CD4-positive, alpha-beta T cell treated with Interleukin-4 for 4 hours (primary cell): ENCODE results near the gene DNAJC5G.
A peak's percentile ranks its signal among the peaks of the same experiment; 100 is the strongest.
"Not testable (repeated sequence)": the region's sequence is repeated elsewhere in the genome, so short reads cannot be mapped to it uniquely, and the experiment has no call there.

Experiments used
- DNase-seq: peaks from one replicate; pipeline ENCODE4 v3.0.0-alpha.2; 2020

Gene DNAJC5G

GRCh38 chr2:27281855-27282559 is 6.8 kb downstream of the DNAJC5G start, which contains the start of gene TRIM54:
TSS of gene TRIM54 (plus strand) at chr2:27282429. CDS start at chr2:27282732, 303 bp downstream.
- no peak for DNase-seq

GRCh38 chr2:27282892-27283291 is 7.7 kb downstream of the DNAJC5G start:
- no peak for DNase-seq

- no peak for DNase-seq
Observed at GRCh38 chr2:27284996-27285395, 9.8 kb downstream of the DNAJC5G start.

- no peak for DNase-seq
Observed at GRCh38 chr2:27285481-27285880, 10.2 kb downstream of the DNAJC5G start.

- no peak for DNase-seq
Observed at GRCh38 chr2:27288610-27289009, 13.4 kb downstream of the DNAJC5G start.

- DNase-seq: no peak
Observed at GRCh38 chr2:27290549-27290948, 15.3 kb downstream of the DNAJC5G start.

- no peak for DNase-seq
Observed at GRCh38 chr2:27291865-27292264, 16.6 kb downstream of the DNAJC5G start.

- no peak for DNase-seq
Observed at GRCh38 chr2:27294928-27295327, 19.7 kb downstream of the DNAJC5G start.

GRCh38 chr2:27296481-27296880 is 21.2 kb downstream of the DNAJC5G start:
- DNase-seq: no peak

GRCh38 chr2:27297195-27297594 is 22.0 kb downstream of the DNAJC5G start:
- DNase-seq: no peak

- no peak for DNase-seq
Observed at GRCh38 chr2:27298391-27299080, 23.3 kb downstream of the DNAJC5G start.

- not testable (repeated sequence) for DNase-seq
Observed at GRCh38 chr2:27300606-27301005, 25.4 kb downstream of the DNAJC5G start.

- DNase-seq: peak; percentile 59
Observed at GRCh38 chr2:27303093-27304025, 28.1 kb downstream of the DNAJC5G start.

- no peak for DNase-seq
Observed at GRCh38 chr2:27304488-27305240, 29.4 kb downstream of the DNAJC5G start.

GRCh38 chr2:27305516-27305915 is 30.3 kb downstream of the DNAJC5G start:
- DNase-seq: no peak

GRCh38 chr2:27306136-27306535 is 30.9 kb downstream of the DNAJC5G start:
- no peak for DNase-seq

- DNase-seq: peak; percentile 4
Observed at GRCh38 chr2:27306573-27307286, 31.5 kb downstream of the DNAJC5G start.

GRCh38 chr2:27307287-27307544 is 32.0 kb downstream of the DNAJC5G start:
- DNase-seq: no peak

GRCh38 chr2:27307545-27308358 is 32.5 kb downstream of the DNAJC5G start:
- no peak for DNase-seq

- DNase-seq: no peak
Observed at GRCh38 chr2:27308359-27308881, 33.2 kb downstream of the DNAJC5G start, which contains the start of gene UCN. TSS of gene UCN (minus strand) at chr2:27308445. CDS start at chr2:27307895, 550 bp downstream.

GRCh38 chr2:27309651-27310050 is 34.4 kb downstream of the DNAJC5G start:
- no peak for DNase-seq
